ENCODE results near the gene TMED7. TPM values are rescaled to one million over a fixed set of nuclear protein-coding genes. Genes with fewer than 3 reads are reported as not detected.

TMED7 gene
- total RNA-seq, 1 donor from 2014 or later = 66.8 TPM

GRCh38 chr5:115585265-115585664, 40.6 kb downstream of the TMED7 start:
- no peak overlapping the region for H3K27ac Mint-ChIP-seq (ENCODE audit: unreplicated experiment)
- no peaks in the 10 kb centered on the region for H3K4me1 Mint-ChIP-seq (ENCODE audit: low read depth, unreplicated experiment)
- H3K9me3 Mint-ChIP-seq (ENCODE audit: unreplicated experiment) = no peaks in the 10 kb centered on the region

GRCh38 chr5:115584501-115584900, 41.3 kb downstream of the TMED7 start:
- no peak for DNase-seq
- no peak for TF ChIP-seq CTCF (IDR thresholded peaks at IDR 0.05; ENCODE audit: partially characterized antibody, unreplicated experiment)

More at GRCh38 chr5:115585265-115585664, 40.6 kb downstream of the TMED7 start:
- Mint-ChIP-seq H3K4me3 (ENCODE audit: unreplicated experiment) (no peak overlapping the region), H3K27me3 (ENCODE audit: unreplicated experiment) (no peaks in the 10 kb centered on the region), H3K36me3 (ENCODE audit: unreplicated experiment) (no peaks in the 10 kb centered on the region)
- no peak for TF ChIP-seq CTCF (IDR thresholded peaks at IDR 0.05; ENCODE audit: partially characterized antibody, unreplicated experiment)
- no peak for DNase-seq

GRCh38 chr5:115583474-115583873, 42.4 kb downstream of the TMED7 start:
- H3K36me3 Mint-ChIP-seq (ENCODE audit: unreplicated experiment) = no peaks in the 10 kb centered on the region
- H3K4me3 Mint-ChIP-seq (ENCODE audit: unreplicated experiment) = no peak overlapping the region
- DNase-seq = no peak
- H3K4me1 Mint-ChIP-seq (ENCODE audit: low read depth, unreplicated experiment) = no peaks in the 10 kb centered on the region
- H3K9me3 Mint-ChIP-seq (ENCODE audit: unreplicated experiment) = no peaks in the 10 kb centered on the region
- no peaks in the 10 kb centered on the region for H3K27me3 Mint-ChIP-seq (ENCODE audit: unreplicated experiment)
- TF ChIP-seq CTCF (IDR thresholded peaks at IDR 0.05; ENCODE audit: partially characterized antibody, unreplicated experiment) = no peak
- no peak overlapping the region for H3K27ac Mint-ChIP-seq (ENCODE audit: unreplicated experiment)

More at GRCh38 chr5:115584501-115584900, 41.3 kb downstream of the TMED7 start:
- Mint-ChIP-seq H3K9me3 (ENCODE audit: unreplicated experiment) (no peaks in the 10 kb centered on the region), H3K27me3 (ENCODE audit: unreplicated experiment) (no peaks in the 10 kb centered on the region), H3K4me3 (ENCODE audit: unreplicated experiment) (no peak overlapping the region), H3K36me3 (ENCODE audit: unreplicated experiment) (no peaks in the 10 kb centered on the region), H3K4me1 (ENCODE audit: low read depth, unreplicated experiment) (no peaks in the 10 kb centered on the region), H3K27ac (ENCODE audit: unreplicated experiment) (no peak overlapping the region)

- no peak for DNase-seq
- no peak overlapping the region for H3K27ac Mint-ChIP-seq (ENCODE audit: unreplicated experiment)
- TF ChIP-seq CTCF (IDR thresholded peaks at IDR 0.05; ENCODE audit: partially characterized antibody, unreplicated experiment) = no peak
- no peaks in the 10 kb centered on the region for H3K36me3 Mint-ChIP-seq (ENCODE audit: unreplicated experiment)
- H3K9me3 Mint-ChIP-seq (ENCODE audit: unreplicated experiment) = no peaks in the 10 kb centered on the region
- H3K4me3 Mint-ChIP-seq (ENCODE audit: unreplicated experiment) = no peak overlapping the region
- no peaks in the 10 kb centered on the region for H3K27me3 Mint-ChIP-seq (ENCODE audit: unreplicated experiment)
- no peaks in the 10 kb centered on the region for H3K4me1 Mint-ChIP-seq (ENCODE audit: low read depth, unreplicated experiment)
Observed at GRCh38 chr5:115580941-115581340, 44.9 kb downstream of the TMED7 start.

- no peaks in the 10 kb centered on the region for H3K27me3 Mint-ChIP-seq (ENCODE audit: unreplicated experiment)
- no peaks in the 10 kb centered on the region for H3K9me3 Mint-ChIP-seq (ENCODE audit: unreplicated experiment)
- DNase-seq = no peak
- H3K4me1 Mint-ChIP-seq (ENCODE audit: low read depth, unreplicated experiment) = no peaks in the 10 kb centered on the region
- H3K36me3 Mint-ChIP-seq (ENCODE audit: unreplicated experiment) = no peaks in the 10 kb centered on the region
- no peak overlapping the region for H3K27ac Mint-ChIP-seq (ENCODE audit: unreplicated experiment)
- H3K4me3 Mint-ChIP-seq (ENCODE audit: unreplicated experiment) = no peak overlapping the region
- TF ChIP-seq CTCF (IDR thresholded peaks at IDR 0.05; ENCODE audit: partially characterized antibody, unreplicated experiment) = no peak
Observed at GRCh38 chr5:115579747-115580173, 46.1 kb downstream of the TMED7 start.

All from glutamatergic neuron (in vitro differentiated cells).